Choroid plexus epithelial cell (primary cell): ENCODE results near the gene CLCA4.

Source experiments
- DNase-seq: peaks from one replicate; pipeline ENCODE4 v3.0.0-alpha.2; 2010; ENCODE audit warnings: low read depth
- H3K4me3 ChIP-seq: 2 replicates; pipeline ENCODE4 v1.5.1; 2011; ENCODE audit warnings: low read depth, mild to moderate bottlenecking, control low read depth, low read length, moderate library complexity
- CTCF ChIP-seq: conservative IDR thresholded peaks from 2 replicates; pipeline ENCODE4 v1.5.1; 2011; ENCODE audit warnings: low read depth, mild to moderate bottlenecking, control low read depth, inconsistent platforms, low read length, moderate library complexity

The CLCA4 gene

GRCh38 chr1:86616871-86617270 is 70.0 kb downstream of the CLCA4 start:
- no peak overlapping the region for H3K4me3 ChIP-seq
- TF ChIP-seq CTCF: no peak
- no peak for DNase-seq

DNA sequence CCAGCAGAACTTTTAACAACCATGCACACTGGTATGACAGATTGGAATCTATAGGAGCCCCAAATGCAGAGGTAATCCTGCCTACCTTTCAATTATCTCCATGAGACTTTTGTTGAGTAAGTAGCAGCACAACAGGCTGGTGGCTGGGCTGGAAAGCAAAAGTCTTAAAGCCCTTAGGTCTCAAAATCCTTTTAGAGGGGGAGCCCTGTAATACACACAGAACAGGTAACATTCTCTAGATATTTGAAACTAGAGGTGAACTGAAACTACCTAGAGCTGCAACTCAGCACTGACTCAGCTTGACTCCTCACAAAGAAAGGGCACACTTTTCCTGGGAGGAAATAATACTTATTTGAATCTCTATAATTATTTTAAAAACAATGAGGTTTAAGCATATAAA is 71.5 kb downstream of the CLCA4 start:
- no peak for TF ChIP-seq CTCF
- no peak for DNase-seq
- no peak overlapping the region for H3K4me3 ChIP-seq

DNA sequence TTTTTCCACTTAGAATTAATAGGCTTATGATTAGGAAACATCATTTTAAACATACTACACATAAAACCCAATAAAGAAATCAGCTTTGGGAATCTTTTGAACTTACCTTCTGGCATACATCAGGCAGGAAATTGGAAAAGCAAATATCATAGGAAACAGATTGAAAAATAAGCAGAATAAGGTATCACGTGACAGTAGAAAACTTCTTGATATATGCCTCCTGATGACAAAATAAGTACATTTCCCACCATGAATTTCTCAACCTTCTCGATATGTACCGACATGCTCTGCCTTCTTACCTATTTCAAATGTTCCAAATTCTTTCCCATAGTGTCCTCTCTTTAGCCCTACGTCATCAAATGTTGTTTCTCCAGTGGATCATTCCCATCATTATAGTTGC is 72.4 kb downstream of the CLCA4 start:
- no peak for DNase-seq
- no peak for TF ChIP-seq CTCF
- H3K4me3 ChIP-seq: no peak overlapping the region

- TF ChIP-seq CTCF: no peak
- H3K4me3 ChIP-seq: no peak overlapping the region
- peak; percentile 1 for DNase-seq
Measured at GRCh38 chr1:86621286-86621685, 74.4 kb downstream of the CLCA4 start.
